ENCODE measurements around the gene ZNF70. TPM values are rescaled to one million over a fixed set of nuclear protein-coding genes. Genes with fewer than 3 reads are reported as not detected.

Gene ZNF70
- total and polyA plus RNA-seq, 10 of the 15 experiments (the other 5 are each of a cell fraction or from before 2014, with no cell fraction given), result 0.15 to 2.3 (median 0.85) TPM

GRCh38 chr22:23767673-23768548, 17.0 kb upstream of the ZNF70 start, which contains the start of gene CHCHD10 (continued):
- TF ChIP-seq, protein P1, sequence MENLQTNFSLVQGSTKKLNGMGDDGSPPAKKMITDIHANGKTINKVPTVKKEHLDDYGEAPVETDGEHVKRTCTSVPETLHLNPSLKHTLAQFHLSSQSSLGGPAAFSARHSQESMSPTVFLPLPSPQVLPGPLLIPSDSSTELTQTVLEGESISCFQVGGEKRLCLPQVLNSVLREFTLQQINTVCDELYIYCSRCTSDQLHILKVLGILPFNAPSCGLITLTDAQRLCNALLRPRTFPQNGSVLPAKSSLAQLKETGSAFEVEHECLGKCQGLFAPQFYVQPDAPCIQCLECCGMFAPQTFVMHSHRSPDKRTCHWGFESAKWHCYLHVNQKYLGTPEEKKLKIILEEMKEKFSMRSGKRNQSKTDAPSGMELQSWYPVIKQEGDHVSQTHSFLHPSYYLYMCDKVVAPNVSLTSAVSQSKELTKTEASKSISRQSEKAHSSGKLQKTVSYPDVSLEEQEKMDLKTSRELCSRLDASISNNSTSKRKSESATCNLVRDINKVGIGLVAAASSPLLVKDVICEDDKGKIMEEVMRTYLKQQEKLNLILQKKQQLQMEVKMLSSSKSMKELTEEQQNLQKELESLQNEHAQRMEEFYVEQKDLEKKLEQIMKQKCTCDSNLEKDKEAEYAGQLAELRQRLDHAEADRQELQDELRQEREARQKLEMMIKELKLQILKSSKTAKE (IDR thresholded peaks at IDR 0.05; ENCODE audit: low read depth, poor library complexity, severe bottlenecking), result no peak
- peak; percentile 96; the same call in 1 of the 2 replicates for TF ChIP-seq ESRRA (IDR thresholded peaks at IDR 0.05; ENCODE audit: low read length)

GRCh38 chr22:23767303-23767672, 16.4 kb upstream of the ZNF70 start:
- peak overlapping the region; percentile 83 for H3K27ac ChIP-seq (ENCODE audit: control insufficient read depth, insufficient read depth)
- peak overlapping the region; percentile 95 for H3K4me2 ChIP-seq (ENCODE audit: control insufficient read depth, insufficient read depth)
- H3K36me3 ChIP-seq (ENCODE audit: control insufficient read depth in 2 of 2, insufficient read depth in 2 of 2, low read length in 1 of 2), result no peaks in the 10 kb centered on the region; a peak in 1 of 4 replicates
- peak overlapping the region; percentile 74 for H3K4me3 ChIP-seq
- FAIRE-seq (no peak), DNase-seq (ENCODE audit: low read depth, low spot score) (no peak), ATAC-seq (peak; percentile 13)
- H4K20me1 ChIP-seq (ENCODE audit: control insufficient read depth, insufficient read depth), result no peaks in the 10 kb centered on the region; the same call in 1 of the 2 replicates
- no peaks in the 10 kb centered on the region for H3K9me3 ChIP-seq (replicated peaks; ENCODE audit: control insufficient read depth, insufficient read depth, low read length)
- ChIA-PET POLR2A (interaction anchor here (0.6 to 3.2 kb wide), 6 partner anchors 12 to 245 kb away, joined by 3 to 9 read pairs (median 5); partner anchors contain the start of genes SLC2A11 and SMARCB1), RAD21 (ENCODE audit: unreplicated experiment) (interaction anchor here (0.6 to 3.6 kb wide), 10 partner anchors 19 to 1827 kb away, joined by 3 to 34 read pairs (median 3); partner anchors contain the start of genes MIF and SLC2A11), CTCF (interaction anchor here (1.0 to 7.5 kb wide), 10 partner anchors 12 to 91 kb away, joined by 3 to 197 read pairs (median 7); partner anchors contain the start of genes SLC2A11 and VPREB3), SMC1A (ENCODE audit: uncharacterized antibody, unreplicated experiment) (interaction anchor here (1.3 to 6.3 kb wide), 5 partner anchors 12 to 90 kb away, joined by 4 to 40 read pairs (median 10); partner anchors contain the start of genes SLC2A11 and VPREB3)
- 4% methylated on average over 13 of the region's 27 CpGs for WGBS (ENCODE audit: insufficient coverage, insufficient replicate concordance, low lambda C conversion rate, missing lambda C conversion rate)
- no TSS peak for BruUV-seq (replicated peaks)
- no peaks in the 10 kb centered on the region for H3K27me3 ChIP-seq (replicated peaks in 1 of 2; ENCODE audit: control insufficient read depth in 2 of 2, insufficient read depth in 2 of 2, low read length in 1 of 2)
- H3K79me2 ChIP-seq (ENCODE audit: control insufficient read depth, insufficient read depth, low read length), result peaks cover 24% of the 10 kb centered on the region
- intact Hi-C loops (cut with micrococcal nuclease; ENCODE audit: unreplicated experiment), result loop anchor here (2.0 to 5.0 kb wide), 2 partner anchors 16 to 225 kb away; partner anchors contain the start of gene ZNF70
- H3K4me1 ChIP-seq (ENCODE audit: control insufficient read depth, insufficient read depth, low read length), result peaks cover 35% of the 10 kb centered on the region
- in situ Hi-C loops (cut with MboI), result no loop called here
- H3K9ac ChIP-seq (ENCODE audit: control insufficient read depth, insufficient read depth, low read length), result peak overlapping the region; percentile 87
- no peak overlapping the region for H2AFZ ChIP-seq (ENCODE audit: control insufficient read depth, low read depth, low read length)
- TF ChIP-seq DPF2 (IDR thresholded peaks at IDR 0.05) (no peak), ZNF384 (IDR thresholded peaks at IDR 0.05; ENCODE audit: borderline replicate concordance, low read depth, low read length) (no peak), SIX5 (IDR thresholded peaks at IDR 0.05; ENCODE audit: low read depth, low read length, severe bottlenecking) (no peak)
- TF ChIP-seq, protein P2, sequence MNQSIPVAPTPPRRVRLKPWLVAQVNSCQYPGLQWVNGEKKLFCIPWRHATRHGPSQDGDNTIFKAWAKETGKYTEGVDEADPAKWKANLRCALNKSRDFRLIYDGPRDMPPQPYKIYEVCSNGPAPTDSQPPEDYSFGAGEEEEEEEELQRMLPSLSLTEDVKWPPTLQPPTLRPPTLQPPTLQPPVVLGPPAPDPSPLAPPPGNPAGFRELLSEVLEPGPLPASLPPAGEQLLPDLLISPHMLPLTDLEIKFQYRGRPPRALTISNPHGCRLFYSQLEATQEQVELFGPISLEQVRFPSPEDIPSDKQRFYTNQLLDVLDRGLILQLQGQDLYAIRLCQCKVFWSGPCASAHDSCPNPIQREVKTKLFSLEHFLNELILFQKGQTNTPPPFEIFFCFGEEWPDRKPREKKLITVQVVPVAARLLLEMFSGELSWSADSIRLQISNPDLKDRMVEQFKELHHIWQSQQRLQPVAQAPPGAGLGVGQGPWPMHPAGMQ (IDR thresholded peaks at IDR 0.05; ENCODE audit: borderline replicate concordance), result no peak
- TF ChIP-seq, protein P3, sequence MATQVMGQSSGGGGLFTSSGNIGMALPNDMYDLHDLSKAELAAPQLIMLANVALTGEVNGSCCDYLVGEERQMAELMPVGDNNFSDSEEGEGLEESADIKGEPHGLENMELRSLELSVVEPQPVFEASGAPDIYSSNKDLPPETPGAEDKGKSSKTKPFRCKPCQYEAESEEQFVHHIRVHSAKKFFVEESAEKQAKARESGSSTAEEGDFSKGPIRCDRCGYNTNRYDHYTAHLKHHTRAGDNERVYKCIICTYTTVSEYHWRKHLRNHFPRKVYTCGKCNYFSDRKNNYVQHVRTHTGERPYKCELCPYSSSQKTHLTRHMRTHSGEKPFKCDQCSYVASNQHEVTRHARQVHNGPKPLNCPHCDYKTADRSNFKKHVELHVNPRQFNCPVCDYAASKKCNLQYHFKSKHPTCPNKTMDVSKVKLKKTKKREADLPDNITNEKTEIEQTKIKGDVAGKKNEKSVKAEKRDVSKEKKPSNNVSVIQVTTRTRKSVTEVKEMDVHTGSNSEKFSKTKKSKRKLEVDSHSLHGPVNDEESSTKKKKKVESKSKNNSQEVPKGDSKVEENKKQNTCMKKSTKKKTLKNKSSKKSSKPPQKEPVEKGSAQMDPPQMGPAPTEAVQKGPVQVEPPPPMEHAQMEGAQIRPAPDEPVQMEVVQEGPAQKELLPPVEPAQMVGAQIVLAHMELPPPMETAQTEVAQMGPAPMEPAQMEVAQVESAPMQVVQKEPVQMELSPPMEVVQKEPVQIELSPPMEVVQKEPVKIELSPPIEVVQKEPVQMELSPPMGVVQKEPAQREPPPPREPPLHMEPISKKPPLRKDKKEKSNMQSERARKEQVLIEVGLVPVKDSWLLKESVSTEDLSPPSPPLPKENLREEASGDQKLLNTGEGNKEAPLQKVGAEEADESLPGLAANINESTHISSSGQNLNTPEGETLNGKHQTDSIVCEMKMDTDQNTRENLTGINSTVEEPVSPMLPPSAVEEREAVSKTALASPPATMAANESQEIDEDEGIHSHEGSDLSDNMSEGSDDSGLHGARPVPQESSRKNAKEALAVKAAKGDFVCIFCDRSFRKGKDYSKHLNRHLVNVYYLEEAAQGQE (IDR thresholded peaks at IDR 0.05; ENCODE audit: low read depth, low read length), result no peak
- TF ChIP-seq, protein P4, sequence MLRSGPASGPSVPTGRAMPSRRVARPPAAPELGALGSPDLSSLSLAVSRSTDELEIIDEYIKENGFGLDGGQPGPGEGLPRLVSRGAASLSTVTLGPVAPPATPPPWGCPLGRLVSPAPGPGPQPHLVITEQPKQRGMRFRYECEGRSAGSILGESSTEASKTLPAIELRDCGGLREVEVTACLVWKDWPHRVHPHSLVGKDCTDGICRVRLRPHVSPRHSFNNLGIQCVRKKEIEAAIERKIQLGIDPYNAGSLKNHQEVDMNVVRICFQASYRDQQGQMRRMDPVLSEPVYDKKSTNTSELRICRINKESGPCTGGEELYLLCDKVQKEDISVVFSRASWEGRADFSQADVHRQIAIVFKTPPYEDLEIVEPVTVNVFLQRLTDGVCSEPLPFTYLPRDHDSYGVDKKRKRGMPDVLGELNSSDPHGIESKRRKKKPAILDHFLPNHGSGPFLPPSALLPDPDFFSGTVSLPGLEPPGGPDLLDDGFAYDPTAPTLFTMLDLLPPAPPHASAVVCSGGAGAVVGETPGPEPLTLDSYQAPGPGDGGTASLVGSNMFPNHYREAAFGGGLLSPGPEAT (IDR thresholded peaks at IDR 0.05; ENCODE audit: low read depth), result no peak
